Measurements from ENCODE around the gene TINAGL1.

TINAGL1 gene

DNA sequence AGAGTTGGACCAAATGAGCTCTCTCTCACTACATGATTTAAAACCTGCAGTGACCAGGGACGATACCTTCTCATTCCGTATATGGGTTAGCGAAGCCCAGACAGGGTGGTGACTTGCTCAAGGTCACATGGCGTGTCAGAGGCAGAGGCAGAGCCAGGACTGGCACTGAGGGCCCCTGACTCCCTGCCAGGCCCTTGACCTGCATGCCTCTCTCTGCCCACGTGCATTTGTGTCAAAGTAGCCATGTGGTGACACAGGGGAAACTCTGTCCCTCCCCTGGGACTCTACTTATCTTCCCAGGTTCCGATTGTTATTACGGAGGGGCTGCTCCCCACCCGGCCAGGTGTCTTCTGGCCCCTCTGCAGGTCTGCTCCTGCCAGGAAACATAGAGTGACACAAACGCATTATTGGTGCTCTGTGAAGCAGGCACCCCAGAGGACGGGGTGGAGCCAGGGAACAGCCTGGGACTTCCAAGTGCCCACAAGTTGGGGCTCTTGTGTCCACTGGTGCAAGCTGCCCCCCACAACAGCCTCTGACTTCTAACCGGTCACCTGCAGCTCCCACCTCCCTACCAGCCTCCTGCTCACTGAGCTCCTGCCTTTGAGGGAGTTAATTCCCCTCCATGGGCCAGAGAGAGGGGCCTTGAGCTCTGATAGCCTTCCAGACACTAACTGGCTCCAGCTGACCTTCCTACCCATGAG, 7.3 kb upstream of the TINAGL1 start:
- no peak for DNase-seq

DNA sequence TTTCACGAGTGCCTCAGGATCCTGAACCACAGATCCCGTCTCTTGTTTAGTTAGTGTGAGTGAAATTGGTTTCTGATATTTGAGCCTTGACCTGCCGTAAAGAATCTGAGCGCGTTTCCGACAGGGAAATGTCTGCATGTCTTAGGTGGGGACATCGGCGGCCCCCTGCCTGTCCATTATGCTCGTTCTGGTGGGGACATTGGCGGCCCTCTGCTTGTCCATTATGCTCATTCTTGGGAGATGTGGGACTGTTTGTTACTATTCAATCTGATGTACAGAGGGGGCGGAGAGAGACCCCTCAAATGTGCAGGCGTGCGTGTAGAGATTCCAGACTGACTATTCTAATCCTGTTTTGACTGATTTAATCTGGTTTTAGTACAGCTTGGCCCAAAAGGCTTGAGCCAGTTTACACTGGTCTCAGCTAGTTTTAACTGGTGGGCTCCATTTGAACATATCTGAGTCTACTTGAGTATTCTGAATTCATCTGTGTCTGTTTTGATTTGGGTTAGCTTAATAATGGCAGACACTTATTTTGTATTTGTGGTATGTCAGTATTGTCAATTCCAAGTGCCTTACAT, 6.6 kb upstream of the TINAGL1 start:
- DNase-seq: no peak

DNA sequence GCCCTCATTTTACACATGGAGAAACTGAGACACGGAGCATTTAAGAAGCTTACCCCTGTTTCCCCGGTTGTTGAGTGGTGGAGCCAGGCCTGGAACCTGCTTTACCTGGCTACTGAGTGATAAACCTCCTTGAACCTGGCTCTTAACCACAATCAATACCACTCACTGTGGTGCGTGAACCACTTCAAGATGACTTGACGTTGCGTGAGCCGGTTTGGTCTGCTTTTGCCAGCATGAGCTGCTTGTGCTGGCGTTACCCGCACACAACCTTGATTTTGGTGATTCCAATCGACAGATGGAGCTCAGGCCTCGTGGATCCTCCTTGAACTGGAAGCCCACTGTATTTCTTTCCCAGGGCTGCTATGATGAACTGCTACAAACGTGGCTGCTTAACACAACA, 6.1 kb upstream of the TINAGL1 start:
- DNase-seq: no peak

DNA sequence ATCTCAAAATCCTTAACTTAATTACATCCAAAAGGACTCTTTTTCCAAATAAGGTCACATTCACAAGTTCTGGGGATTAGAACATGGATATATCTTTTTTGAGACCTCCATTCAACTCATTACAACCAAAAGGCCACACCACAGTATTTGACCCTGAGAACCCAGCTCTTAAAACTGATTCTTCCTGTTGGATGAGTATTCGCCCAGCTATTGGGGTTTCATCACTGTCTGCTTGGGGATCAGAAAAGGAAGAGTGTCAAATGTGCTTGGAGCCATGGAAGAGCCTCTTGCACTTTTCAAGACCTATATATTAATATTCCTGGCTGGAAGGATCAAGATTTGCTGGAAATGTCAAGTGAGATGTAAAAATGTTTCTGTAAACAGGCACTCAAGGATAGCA, 5.4 kb upstream of the TINAGL1 start:
- no peak for DNase-seq

DNA sequence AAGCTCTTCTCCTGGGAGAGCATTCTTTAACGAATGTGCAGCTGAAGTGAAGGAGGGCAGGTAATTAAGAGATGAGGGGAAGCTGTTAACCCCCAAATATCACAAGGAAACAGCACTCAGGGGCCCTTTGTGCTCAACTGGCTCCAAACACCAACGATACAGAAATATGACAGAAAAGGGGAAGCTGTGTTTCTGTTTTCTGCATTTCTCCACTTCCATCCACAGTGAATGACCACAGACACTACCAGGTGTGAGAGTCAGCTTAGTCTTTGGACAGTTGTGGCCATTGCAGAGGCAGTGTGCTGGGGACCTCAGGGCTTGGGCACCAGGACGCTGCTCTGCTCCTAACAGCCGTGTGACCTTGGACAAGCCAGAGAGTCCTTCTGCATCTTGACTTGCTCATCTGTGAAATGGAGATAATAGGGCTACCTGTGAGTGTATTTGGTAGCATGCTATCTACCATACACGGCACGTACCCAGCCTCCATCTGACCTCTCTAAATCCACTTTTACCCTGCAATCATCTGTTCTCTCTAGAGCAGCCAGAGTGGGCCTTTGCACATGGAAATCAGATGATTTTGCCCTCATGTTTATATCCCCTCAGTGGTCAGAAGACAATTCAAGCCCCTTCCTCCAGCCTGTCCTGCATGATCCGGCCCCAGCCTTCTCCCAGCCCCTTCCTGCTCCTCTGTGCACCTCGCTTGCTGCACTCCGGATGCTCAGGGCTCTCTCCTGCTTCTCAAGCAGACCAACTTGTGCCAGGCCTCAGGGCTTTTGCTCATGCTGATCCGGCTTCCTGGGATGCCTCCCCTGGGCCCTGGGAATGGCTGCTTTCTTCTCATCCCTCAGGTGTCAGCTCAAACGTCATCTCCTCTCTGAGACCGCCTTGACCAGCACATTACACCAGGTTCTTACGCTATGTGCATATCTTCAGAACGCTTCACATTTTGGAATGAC, 4.7 kb upstream of the TINAGL1 start:
- no peak for DNase-seq

DNA sequence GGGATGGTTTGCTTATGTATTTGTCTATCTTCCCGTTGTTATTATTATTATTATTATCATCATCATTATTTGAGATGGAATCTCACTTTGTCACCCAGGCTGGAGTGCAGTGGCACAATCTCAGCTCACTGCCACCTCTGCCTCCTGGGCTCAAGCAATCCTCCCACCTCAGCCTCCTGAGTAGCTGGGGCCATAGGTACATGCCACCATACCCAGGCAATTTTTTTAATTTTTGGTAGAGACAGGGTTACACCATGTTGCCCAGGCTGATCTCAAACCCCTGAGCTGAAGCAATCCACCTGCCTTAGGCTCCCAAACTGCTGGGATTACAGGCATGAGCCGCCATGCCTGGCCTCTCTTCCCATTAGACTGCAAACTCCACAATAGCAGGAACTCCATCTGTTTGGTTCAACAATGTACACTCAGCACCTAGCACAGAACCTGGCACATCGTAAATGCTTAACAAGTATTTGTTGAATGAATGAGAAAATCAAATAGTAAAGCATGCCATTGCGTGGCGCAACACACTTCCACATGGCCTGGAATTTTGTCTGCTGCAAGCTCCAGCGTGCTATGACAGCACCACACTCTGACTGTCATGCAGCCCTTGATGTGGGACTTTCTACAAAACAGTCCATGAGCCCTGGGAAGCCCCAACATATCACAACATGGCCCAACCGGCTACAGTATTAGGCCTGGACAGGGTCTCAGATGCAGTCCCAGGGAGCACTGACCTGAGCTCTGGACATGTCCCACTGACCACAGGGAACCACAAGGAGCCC, 3.8 kb upstream of the TINAGL1 start:
- no peak for DNase-seq

DNA sequence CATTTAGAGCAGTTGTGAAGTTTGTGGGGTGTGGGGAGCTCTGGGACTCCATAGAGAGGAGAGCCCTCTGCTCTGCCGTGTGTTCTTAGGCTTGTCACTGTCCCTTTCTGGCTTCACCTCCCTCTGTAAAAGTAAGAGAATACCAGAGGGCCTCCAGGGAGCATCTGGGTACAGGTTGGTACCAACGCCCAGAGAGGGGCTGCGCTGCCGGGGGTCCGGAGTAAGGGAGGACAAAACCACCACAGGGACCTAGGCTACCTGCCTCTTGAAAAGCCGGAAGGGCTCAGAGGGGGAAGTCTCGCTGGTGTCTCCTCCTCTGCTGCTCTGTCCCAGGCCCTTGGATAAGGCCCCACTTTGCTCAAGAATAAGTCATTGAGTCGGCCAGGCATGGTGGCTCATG, 3.1 kb upstream of the TINAGL1 start:
- no peak for DNase-seq

DNA sequence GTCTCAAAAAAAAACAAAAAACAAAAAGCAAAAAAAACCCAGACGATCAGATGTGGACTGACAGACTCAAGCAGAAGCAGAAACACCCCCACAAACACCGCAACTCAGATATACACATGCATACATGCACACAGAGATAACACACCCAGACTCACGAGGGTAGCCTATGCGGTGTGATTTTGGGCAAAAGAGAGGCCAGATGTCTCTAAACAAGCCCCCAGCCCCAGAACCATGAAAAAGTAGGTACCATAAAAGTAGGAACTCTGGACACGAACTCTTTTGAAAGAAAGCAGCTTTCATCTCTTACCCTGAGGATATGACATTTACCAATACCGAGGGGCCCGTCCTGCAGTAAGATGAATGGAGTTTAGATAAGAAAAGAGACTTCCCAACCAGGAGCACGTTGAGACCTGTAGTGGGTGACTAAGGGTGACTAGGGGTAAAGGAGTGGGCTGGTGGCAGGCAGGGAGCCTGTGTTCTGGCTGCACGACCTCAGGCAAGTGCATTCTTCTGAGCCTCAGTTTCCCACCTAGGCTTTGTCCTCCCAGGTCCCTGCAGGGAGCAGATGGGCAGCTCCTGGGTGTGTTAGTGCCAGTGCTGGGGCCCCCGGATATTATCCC, 1.5 kb upstream of the TINAGL1 start:
- no peak for DNase-seq

DNA sequence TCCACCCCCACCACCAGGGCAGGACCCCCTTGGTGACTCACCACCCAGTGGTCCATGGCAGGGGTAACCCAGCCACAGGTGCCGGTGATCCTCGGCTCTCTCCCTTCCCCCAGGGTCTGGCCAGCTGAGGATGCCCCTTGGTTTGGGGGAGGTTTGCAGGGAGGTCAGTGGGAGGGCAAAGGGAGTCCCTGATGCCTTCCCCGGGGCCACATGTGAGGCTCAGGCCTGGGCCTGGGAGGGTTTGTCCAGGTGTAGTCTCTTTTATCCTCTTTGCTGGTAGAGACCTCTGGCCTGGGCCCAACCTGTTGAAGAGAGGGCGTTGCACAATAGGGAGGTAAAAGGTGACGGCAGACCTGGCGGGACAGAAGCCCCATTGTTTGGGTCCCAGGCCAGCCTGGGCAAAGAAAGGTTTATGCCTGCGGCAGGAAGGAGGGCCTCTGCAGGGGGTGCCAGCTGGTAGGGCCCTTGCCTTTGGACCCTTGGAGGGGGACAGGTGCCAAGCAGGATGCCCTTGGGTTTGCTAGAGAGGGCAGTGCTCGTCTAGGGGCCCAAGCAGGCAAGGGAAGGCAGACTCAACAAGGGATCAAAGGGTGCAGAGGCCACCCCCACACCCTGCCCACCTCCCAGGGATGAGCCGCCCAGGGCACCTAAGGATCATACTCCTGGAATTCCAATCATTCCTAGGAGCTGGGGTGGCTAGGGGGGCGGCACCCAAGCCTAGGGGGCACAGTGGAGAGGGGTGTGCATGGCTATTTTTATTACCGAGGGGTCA, 760 bp upstream of the TINAGL1 start:
- no peak for DNase-seq

DNA sequence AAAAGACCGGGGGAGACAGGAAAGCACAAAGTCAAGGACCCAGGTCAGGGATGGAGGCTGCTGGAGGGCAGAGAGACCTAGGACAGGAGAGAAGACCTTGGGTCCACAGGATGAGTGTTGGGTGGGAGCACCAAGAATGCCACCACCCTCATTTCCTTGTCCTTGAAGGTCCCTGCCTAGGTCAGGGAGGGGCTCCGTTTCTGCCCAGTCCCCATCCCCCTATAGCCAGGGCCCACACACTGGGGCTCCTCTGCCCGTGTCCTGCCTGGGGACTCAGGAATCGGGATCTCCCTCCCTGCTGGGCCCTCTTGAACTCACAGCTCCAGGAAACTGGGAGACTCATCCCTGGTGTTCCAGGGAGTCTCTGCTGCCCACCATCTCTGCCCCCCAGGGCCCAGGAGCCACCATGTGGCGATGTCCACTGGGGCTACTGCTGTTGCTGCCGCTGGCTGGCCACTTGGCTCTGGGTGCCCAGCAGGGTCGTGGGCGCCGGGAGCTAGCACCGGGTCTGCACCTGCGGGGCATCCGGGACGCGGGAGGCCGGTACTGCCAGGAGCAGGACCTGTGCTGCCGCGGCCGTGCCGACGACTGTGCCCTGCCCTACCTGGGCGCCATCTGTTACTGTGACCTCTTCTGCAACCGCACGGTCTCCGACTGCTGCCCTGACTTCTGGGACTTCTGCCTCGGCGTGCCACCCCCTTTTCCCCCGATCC, 584 bp downstream of the TINAGL1 start:
- no peak for DNase-seq

DNA sequence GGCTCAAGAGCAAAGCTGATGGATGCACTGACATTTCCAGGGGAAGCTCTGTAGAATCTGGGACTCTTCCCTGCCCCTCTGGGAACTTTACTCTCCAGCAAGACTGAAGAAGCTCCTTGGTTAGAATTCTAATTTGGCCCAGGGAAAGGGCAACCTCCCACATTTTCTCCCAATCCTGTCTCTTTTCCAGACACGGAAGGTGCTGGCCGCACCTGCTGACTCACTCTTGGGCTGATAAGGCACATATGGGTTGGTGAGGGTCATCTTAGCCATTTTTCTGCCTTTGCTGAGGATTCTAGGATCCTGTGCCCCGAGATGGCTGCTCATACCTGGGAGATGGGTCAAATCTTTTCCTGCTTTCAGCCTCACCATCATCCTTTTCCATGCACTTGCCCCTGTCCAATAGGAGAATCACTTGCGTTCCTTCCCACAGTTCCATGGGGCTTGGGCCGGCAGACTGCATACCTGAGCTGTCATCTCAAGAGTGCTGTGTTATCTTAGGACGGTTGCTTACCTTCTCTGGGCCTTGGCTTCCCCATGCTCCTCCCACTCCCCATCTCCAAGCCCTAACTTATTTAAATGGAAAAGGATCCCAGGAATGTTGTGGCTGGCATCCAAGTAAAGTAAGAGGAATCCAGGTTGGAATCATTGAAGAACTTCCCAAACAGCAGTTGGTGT, 1.3 kb downstream of the TINAGL1 start:
- DNase-seq: no peak

DNA sequence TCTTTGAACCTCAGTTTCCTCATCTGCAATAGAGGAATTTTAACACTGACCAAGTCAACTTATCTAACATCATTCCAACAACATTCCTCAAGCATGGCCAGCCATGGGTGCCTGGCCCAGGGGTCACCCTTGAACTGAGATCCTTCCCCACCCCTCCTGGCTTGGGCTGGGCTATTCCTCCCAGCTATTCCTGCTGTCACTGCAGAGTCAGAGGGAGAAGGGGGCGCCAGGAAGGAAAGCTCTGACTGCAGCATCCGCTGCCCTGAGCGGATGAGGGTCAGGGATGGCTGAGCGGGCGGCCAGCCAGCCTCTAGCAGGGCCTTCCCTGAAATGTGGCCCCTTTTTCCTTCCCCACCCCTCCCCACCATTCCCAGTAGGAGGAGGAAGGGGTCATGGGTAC, 3.1 kb downstream of the TINAGL1 start:
- no peak for DNase-seq

DNA sequence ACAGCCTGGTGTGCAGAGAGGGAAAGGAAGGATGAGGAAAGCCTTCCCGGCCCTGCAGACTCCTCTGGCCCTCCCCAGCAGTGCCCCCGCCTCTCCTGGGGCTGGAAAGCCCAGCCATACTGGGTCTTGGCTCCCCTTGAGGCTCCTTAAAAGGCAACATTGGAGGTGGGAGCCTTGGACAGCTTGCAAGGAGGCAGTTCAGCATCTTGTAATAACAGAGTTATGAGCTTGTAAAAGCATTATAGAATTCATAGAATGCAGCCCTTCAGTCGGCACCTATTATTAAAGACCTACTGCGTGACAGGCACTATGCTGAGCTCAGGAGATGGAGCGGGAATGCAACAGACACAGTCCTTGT, 4.2 kb downstream of the TINAGL1 start:
- no peak for DNase-seq

DNA sequence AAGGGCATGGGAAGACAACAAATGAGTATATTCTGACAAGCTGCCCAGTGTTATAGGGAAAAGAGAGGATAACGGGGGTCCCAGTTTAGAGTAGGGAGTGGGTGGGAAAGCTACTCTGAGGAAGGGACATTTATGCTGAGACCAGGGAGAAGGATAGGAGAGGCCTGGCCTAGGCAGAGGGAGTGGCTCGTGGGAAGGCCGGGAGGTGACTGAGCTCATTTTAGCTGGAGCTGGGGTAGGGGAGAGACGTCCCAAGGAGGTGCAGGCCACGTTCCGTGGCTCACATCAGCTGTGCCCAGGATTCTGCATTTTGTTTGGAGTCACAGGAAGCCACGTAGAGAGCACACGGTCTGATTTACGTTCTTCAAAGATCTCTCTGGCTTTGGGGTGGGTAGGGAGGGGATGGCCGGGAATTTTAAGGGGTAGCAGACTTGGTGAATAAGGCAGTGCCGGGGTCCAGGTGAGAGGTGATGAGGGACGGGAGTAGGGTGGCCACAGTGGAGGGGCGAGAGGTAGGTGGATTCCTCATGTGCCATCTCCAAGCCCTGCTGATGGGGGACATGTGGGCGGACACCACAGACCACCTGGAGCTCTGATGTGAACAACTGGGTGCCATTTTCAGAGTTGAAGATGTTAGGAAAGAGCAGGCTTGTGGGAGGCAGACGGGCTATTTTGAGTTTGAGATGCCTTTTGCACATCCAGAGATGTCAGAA, 4.7 kb downstream of the TINAGL1 start:
- DNase-seq: no peak

DNA sequence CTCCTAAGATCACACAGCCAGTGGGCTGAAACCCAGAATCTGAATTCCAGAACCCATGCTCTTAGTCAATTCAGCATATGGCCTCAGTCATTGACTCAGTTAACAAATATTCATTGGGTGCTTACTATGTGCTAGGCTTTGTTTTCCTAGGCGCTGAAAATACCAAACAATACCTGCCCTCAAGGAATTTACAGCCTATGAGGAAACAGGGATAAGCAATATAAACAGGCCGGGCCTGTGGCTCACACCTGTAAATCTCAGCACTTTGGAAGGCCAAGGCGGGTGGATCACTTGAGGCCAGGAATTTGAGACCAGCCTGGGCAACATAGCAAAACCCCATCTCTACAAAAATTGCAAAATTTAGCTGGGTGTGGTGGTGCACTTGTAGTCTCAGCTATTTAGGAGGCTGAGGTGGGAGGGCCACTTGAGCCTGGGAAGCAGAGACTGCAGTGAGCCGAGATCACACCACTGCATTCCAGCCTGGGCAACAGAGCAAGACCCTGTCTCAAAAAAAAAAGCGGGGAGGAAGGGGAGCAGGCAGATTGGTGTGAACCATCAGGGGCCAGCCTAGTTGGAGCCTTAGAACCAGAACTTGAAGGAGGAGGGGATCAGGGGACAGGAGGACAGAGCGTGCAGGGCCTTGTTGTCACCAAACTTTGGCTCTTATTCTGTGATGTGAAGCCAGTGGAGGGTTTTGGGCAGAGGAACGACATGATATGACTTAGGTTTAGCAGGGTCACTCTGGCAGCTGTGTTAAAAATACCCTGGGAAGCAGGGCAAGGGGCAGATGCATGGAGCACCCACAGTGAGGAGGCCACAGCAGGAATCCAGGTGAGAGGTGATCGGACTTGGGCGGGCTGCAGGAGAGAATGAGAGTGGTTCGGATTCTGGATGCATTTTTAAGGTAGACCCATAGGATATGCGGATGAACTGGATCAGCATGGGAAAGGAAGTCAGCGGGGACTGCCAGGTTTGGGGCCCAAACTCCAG, 5.8 kb downstream of the TINAGL1 start:
- no peak for DNase-seq

DNA sequence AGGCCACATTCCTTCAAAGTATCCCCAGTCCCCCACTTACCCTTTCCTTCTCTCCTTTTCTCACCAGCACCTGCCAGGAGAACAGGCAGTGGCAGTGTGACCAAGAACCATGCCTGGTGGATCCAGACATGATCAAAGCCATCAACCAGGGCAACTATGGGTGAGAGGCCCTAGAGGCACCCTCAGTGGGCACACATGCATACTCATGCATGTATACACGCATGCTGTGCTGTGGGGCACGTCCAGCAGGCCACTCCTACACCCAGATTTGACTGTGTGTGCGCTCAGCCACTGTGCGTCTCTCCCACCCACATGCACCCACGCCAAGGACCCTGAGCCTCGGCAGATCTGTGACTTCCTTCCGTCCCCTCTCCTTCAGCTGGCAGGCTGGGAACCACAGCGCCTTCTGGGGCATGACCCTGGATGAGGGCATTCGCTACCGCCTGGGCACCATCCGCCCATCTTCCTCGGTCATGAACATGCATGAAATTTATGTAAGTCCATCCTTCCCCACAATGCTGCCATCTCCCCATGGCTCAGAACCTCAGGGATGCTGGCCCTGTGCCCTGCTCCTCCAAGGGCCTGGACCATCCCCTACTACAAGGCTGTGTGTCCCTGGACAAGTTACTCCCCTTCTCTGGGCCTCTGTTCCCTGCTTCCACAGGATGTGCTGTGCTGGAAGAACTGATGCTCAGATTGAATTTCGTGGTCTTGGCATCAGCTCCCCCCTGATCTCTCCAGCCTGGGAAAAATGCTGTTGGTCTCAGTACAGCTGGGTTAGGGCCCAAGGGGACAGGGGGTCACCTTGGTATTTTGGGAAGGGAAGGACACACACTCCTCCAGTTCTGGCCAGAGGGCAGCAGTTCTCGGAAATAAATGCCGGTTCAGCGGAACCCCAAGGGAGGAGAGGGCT, 7.0 kb downstream of the TINAGL1 start:
- no peak for DNase-seq
